ENCODE data around the gene SRGAP2B. TPM values are rescaled to one million over a fixed set of nuclear protein-coding genes. Genes with fewer than 3 reads are reported as not detected.
"Not testable (repeated sequence)": the region's sequence is repeated elsewhere in the genome, so short reads cannot be mapped to it uniquely, and the experiment has no call there.

SRGAP2B gene
- polyA plus RNA-seq (ENCODE audit: insufficient read length in 4 of 4): 10 to 100 TPM; 13.2 to 40.3 (median 31.6) TPM

DNA sequence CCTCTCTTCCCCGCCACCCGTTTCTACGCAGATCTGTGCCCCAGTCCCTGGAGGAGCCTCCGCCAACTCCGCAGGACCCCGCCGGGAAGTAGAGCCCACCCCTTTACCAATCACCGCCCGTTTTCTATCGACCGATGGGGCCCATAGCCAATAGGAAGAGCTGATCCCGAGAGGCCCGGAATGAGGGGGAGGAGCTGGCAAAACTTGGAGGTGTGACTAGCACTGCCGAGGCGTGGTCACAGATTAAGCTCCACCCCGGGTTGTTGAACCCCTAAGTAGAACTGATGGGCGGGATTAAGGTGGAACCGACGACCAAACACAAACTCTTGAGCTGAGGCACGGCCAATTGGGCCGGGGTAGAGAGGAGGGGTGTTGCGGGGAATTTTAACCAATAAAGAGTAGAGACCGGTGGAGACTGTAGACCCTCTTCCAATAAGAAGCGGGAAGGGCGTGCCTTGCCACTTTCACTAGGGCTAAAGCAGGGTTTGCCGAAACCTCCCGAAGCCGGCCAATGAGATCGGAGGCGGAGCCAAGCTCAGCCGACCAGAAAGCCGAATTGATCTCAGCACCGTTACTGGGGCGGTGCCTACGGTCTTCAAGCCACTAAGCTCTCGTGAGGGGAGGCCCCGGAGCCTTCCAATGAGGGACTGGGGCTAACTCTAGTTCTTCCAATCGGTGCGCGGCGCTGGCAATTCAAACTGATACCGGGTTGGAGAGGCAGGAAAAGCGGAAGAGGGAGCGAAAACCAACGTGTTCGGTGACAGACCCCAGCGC, at the start of gene SRGAP2B, which contains the start of gene FAM72D:
SRGAP2B (minus strand) TSS at position 45 of the 774 bp plus-strand sequence. CDS start 2,427 bp downstream, outside the sequence.
FAM72D (plus strand) TSS at position 691 of the 774 bp plus-strand sequence. CDS start 874 bp downstream, outside the sequence.
- DNase-seq (ENCODE audit: low read depth in 4 of 4, low spot score in 3 of 4): not testable (repeated sequence)

DNA sequence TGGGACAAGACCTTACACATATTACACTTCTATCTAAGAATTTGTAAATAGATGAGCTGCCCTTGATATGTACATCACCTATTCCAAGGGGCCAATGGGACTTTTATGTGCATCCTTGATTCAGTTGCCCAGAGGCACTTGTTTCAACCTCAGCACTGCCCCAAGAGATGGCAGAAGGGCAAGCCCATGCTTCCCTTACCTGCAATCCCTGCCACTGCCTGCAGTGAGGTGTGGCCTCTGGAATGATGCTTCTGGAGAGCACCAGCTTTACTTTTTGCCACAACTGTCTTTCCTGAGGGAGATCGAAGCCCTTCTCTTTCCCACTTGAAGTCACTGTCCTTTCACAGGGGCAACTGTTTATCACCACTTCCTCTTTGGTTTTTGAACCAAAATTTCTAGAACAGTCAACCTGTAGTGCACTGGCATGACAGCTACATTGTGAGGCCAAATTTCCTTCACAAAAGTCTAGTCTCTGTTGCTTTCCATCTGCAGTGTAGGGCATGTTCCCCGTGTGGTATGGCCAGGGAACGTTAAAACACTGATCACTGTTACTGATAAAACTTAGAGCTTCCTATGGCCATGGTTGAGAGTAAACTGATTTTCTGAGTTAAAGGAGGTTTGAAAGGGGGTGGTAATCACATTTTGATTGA, 49.3 kb upstream of the SRGAP2B start:
- DNase-seq (ENCODE audit: low read depth in 4 of 4, low spot score in 3 of 4): not testable (repeated sequence)

DNA sequence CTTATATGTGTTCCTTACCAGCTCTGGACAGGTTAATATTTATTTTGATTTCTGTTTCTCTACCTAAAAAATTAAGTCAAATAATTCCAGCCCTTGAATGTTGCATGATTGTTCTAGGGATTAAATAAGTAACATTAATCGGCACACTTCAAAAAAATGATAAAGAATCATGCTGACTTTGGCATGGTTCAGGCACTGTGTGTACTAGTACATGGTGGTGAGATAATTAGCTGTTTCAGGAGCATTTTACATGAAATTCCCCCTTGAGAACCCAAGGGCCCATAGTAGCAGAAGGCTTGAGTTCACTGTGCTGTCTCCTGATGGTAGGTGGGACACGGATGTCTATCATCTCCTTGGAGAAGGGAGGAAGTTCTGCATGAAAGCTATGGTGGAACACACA, 45.4 kb upstream of the SRGAP2B start:
- DNase-seq (ENCODE audit: low read depth in 4 of 4, low spot score in 3 of 4): not testable (repeated sequence)

DNA sequence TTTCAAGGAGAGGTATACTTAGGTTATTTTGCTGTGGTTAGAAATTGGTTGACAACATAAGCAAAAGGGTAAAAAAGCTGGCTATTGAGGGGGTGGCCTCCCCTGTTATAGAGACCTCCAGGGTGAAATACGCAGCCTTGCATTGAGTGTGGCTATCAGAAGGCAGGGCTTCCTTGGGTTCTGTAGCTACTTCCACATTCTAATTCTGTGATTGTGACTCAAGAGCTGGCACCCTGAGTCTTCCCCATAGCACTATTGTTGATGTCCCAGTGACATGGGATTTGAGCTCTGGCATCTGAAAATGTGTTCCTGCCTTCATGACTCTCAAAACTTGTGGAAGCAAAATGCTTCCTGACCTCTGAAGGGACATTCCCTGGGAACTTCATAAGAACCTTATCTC, 39.3 kb upstream of the SRGAP2B start:
- DNase-seq (ENCODE audit: low read depth in 4 of 4, low spot score in 3 of 4): not testable (repeated sequence)

GRCh38 chr1:145128697-145129469, 33.8 kb upstream of the SRGAP2B start:
- not testable (repeated sequence) for DNase-seq (ENCODE audit: low read depth in 4 of 4, low spot score in 3 of 4)

DNA sequence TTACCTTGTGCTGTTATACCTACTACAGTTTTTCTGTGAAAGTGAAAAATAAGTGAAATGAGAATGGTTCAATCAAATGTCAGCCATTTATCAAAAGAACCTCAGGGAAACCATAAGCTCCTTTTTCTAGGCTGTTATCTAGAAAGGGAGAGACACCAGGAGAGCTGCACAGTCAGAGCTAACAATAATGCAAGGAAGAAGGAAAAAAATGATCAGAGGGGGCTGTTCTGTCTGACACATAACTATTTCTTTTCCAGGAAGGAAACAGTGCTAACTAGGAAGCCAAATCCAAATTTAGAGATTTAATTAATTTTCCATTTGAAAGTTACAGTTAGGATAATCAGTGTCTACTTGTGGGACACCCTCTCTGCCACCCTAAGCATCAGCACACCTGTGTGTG, 32.0 kb upstream of the SRGAP2B start:
- not testable (repeated sequence) for DNase-seq (ENCODE audit: low read depth in 4 of 4, low spot score in 3 of 4)

DNA sequence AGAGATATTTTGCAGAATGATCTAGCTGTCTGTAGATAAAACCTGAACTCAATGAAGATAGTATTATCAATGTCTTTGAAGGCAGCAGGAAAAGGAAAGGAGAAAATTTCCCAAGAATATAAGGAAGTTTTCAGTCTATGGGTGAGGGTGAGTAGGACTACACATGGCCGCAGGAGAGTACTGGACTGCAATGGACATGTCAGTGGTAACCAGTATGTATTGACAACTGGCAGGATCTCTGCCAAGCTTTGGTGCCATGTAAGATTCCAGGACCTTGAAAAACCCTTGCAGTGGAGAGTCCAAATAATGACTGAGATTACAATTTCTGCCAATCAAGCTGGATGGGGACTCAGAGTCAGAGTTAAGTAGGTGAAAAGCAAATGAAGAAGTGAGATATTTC, 30.0 kb upstream of the SRGAP2B start:
- not testable (repeated sequence) for DNase-seq (ENCODE audit: low read depth in 4 of 4, low spot score in 3 of 4)

DNA sequence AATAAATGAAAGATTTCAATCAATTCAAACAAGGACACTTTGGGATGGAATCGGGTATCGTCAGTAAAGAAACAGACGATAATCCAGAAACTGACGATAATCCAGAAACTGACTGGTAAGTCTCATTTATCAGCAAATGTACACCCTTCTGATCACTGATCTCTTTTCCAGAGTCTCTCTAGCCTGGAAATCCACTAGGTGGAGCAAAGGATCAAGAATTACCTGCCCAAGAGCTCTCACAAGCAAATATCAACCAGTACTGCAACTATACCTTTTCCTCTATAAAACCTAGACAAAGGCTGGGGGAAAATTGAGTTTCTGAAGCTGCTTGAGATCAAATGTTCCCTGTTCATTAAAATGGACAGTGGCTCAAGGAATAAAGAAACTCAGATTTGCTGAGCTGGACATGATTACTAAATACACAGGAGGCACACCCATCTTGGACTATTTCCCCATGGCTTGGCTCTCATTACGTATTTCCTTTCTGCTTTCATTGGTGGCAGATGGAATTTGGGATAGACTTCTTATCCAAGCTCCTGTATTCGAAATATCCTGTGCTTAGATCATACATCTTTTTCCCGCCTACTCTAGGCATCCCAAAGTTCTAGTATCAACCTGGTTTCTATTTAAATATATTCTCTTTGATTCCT, 29.0 kb upstream of the SRGAP2B start:
- DNase-seq (ENCODE audit: low read depth in 4 of 4, low spot score in 3 of 4): not testable (repeated sequence)

GRCh38 chr1:145123062-145123395, 27.9 kb upstream of the SRGAP2B start:
- not testable (repeated sequence) for DNase-seq (ENCODE audit: low read depth in 4 of 4, low spot score in 3 of 4)

DNA sequence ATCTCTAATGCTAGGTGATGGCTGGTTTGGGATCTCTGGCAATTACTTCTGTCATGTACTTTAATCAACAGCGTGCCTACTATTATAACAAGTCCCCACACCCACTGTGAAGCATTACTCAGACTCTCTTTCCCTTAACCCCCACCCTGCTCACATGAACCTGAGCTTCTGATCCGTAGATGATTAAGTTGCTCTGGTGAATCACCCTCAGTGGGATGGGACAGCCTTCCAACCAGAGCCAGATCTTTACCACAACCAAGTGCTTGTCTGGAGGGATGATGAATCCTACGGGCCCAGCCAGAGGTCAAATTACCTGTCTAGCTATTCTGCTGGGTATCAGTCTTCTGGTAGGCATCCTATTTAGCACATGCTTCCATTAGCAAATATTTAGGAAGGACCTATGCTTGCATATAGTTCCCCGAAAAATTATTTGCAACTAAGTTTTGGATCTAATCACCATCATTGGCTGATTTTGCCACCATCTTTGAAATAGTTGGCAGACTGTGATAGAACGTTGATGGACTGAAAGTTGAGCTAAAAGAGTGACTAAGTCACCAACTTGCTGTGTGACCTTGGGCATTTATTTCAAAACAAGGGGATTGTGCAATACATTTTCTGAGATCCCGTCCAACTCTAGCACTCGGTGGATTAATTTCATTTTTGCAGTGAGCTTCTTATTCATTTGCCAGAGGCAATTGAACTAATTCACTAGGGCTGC, 27.4 kb upstream of the SRGAP2B start:
- DNase-seq (ENCODE audit: low read depth in 4 of 4, low spot score in 3 of 4): not testable (repeated sequence)

DNA sequence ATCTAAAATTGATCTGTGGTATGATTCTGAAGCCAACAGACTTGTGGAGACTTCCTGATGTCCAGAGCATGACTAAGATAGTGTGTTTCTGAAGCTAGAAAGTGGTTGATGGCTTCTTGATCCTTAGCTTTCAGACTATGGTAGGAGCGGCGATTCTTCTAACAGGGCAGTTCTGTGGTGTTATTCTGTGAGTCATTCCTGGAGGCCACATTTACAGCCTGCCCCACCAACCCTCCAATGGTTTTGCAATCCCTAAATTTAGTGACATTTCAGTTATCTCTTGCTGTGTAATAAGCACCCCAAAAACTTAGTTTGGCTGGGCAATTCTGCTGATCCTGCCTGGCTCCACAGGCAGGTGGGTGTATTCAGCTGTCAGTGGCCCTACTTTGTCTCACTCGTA, 24.7 kb upstream of the SRGAP2B start:
- DNase-seq (ENCODE audit: low read depth in 4 of 4, low spot score in 3 of 4): not testable (repeated sequence)

- not testable (repeated sequence) for DNase-seq (ENCODE audit: low read depth in 4 of 4, low spot score in 3 of 4)
Observed at GRCh38 chr1:145115587-145116493, 20.7 kb upstream of the SRGAP2B start.

DNA sequence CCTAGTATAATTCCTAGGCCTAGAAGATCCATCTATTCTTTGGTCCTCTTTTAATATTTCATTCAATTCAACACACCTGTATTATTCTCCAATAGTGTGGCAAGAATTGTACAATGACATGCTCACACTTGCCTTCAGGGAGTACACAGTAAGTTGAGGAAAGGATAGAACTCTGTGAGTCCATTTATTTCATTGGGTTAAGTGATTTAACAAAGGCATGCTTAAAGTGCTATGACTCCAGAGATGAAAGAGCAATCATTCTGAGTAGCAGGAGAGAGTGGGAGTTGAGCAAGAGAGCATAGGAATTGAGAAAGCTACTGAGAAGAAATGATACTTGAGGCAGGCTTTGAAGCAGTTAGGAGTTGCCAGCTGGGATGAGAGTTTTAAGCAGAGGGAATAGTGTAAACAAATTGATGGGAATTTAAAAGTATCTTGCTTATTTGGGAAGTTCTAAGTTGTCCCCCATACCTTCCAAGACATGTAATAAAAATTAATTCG, 19.5 kb upstream of the SRGAP2B start:
- not testable (repeated sequence) for DNase-seq (ENCODE audit: low read depth in 4 of 4, low spot score in 3 of 4)

DNA sequence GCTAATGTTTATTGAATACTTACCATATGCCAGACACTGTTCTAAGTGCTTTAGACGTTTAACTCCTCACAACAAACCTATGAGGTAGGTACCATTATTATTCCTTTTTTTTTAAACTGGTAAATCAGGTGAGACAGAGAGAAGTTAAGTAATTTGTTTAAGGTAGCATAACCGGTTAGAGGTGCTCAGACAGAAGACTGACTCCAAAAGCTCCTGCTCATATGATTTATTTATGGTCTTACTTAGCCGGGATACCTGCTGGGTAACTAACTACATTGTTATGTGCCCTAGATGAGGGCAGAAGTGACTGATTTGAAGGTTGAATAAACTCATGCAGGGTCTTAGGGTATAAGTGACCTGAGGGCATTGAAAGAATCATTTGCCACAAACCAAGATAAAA, 17.6 kb upstream of the SRGAP2B start:
- not testable (repeated sequence) for DNase-seq (ENCODE audit: low read depth in 4 of 4, low spot score in 3 of 4)

DNA sequence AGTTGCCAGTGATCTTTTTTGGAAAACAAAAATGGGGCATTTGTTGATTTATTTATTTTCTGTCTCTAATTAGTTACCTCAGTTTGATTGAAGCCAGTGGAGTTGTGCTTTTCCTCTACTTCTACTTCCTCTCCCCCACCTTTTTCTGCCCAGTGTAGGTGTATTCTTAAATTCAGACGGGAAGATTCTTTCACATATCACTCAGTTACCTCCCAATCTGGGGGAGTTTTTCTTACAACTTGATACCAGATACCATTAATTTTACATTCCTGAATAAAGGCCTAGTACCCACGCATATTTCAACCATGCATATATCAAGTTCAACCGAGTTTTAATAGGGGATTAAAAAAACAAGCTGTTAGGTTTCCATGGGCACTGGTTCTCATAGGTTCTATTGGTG, 16.5 kb upstream of the SRGAP2B start:
- not testable (repeated sequence) for DNase-seq (ENCODE audit: low read depth in 4 of 4, low spot score in 3 of 4)

GRCh38 chr1:145103294-145103693, 8.2 kb upstream of the SRGAP2B start:
- not testable (repeated sequence) for DNase-seq (ENCODE audit: low read depth in 4 of 4, low spot score in 3 of 4)

DNA sequence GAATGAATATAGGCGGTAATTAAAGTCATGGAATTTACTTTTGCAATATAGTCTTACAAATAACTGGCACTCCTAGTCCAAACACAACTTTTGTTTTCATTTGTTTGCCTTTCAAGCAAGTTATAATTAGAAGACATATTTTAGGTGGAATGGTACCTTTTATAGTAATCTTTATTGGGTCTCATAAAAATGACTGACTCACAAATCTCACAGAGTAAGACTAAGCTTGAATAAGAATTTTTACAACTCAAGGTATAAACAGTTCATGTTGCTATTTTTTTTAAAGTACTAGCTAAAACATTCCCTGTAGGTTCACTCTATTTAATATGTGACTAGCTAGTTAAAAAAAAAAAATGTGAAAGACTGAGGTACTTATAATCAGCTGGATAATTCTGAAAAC, 6.6 kb upstream of the SRGAP2B start:
- DNase-seq (ENCODE audit: low read depth in 4 of 4, low spot score in 3 of 4): not testable (repeated sequence)

- not testable (repeated sequence) for DNase-seq (ENCODE audit: low read depth in 4 of 4, low spot score in 3 of 4)
Observed at GRCh38 chr1:145094655-145095211, 395 bp downstream of the SRGAP2B start.

Measured in left renal pelvis (tissue), 4 donors.